GM18907 (cell line): ENCODE measurements around the gene FLYWCH1.

Experiments used
- ATAC-seq: cut with Tn5 transposase; IDR thresholded peaks from one replicate; pipeline ENCODE4 v1.9.1; 2021; ENCODE audit warnings: mild to moderate bottlenecking, moderate library complexity; ENCODE audit not compliant: unreplicated experiment

Gene FLYWCH1

GRCh38 chr16:2981177-2981898 is 69.6 kb downstream of the FLYWCH1 start:
- no peak for ATAC-seq

GRCh38 chr16:2981899-2982250 is 70.1 kb downstream of the FLYWCH1 start:
- ATAC-seq: no peak

- ATAC-seq: no peak
These were observed 70.7 kb downstream of the FLYWCH1 start for GRCh38 chr16:2982402-2982801.

GRCh38 chr16:2983706-2984136 is 72.0 kb downstream of the FLYWCH1 start:
- ATAC-seq: no peak

GRCh38 chr16:2985462-2985861 is 73.7 kb downstream of the FLYWCH1 start:
- no peak for ATAC-seq

- no peak for ATAC-seq
These were observed 74.2 kb downstream of the FLYWCH1 start for GRCh38 chr16:2985893-2986355.

GRCh38 chr16:2986623-2987188 is 75.0 kb downstream of the FLYWCH1 start:
- no peak for ATAC-seq

- ATAC-seq: no peak
These were observed 75.6 kb downstream of the FLYWCH1 start for GRCh38 chr16:2987286-2987685.

GRCh38 chr16:2987833-2988232 is 76.1 kb downstream of the FLYWCH1 start:
- no peak for ATAC-seq

GRCh38 chr16:2988590-2989099 is 76.9 kb downstream of the FLYWCH1 start:
- ATAC-seq: no peak

GRCh38 chr16:2990891-2991290 is 79.2 kb downstream of the FLYWCH1 start:
- ATAC-seq: no peak

- no peak for ATAC-seq
These were observed 80.0 kb downstream of the FLYWCH1 start for GRCh38 chr16:2991566-2992261.

GRCh38 chr16:2992383-2993081 is 80.8 kb downstream of the FLYWCH1 start:
- no peak for ATAC-seq

- ATAC-seq: no peak
These were observed 84.6 kb downstream of the FLYWCH1 start for GRCh38 chr16:2996298-2996697.

GRCh38 chr16:2999929-3000328 is 88.2 kb downstream of the FLYWCH1 start:
- ATAC-seq: no peak

GRCh38 chr16:3000540-3000939 is 88.8 kb downstream of the FLYWCH1 start:
- ATAC-seq: no peak
